NCI-H526 (cell line): ENCODE measurements around the gene SLC9A1.

Source experiments
- DNase-seq, 2 experiments: peaks; one replicate each; lab custom pipeline; 2025; lab: John Stamatoyannopoulos, UW

SLC9A1 gene

DNA sequence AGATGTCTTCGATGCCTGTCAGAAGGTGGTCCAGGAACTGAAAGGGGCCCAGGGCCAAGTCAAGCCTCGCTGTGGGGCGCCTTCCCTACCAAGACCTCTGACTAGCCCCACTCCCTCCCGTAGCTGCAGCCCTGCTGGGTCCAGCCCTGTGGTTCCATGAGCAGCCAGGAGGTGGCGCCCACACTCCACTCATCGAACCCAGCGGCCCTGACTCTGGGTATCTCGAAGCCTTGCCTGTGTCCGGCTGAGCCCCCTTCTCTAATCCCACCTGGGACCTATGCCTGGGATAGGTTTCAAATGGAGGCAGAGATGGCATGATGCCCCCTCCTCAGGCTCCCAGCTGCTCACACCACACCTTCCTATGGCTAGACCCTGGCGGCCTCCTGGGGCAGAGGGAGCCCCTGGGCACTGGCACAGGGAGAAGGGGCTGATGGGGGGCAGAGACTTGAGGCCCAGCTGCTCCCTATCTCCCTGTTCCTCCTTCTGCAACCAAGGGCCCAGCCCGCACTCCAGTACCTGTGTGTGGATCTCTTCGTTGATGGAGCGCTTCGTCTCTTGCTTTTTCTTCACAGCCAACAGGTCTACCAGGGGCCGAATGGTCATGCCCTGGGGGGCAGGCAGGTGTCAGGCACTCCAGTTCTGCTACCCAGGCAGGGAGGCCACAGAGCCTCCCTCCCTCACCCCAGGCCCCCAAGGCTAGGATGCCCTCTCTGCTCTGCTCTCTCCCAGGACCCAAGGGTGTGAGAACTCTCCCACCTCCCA, 52.0 kb downstream of the SLC9A1 start:
- DNase-seq, result peak in 1 of 2 experiments; percentile 67

DNA sequence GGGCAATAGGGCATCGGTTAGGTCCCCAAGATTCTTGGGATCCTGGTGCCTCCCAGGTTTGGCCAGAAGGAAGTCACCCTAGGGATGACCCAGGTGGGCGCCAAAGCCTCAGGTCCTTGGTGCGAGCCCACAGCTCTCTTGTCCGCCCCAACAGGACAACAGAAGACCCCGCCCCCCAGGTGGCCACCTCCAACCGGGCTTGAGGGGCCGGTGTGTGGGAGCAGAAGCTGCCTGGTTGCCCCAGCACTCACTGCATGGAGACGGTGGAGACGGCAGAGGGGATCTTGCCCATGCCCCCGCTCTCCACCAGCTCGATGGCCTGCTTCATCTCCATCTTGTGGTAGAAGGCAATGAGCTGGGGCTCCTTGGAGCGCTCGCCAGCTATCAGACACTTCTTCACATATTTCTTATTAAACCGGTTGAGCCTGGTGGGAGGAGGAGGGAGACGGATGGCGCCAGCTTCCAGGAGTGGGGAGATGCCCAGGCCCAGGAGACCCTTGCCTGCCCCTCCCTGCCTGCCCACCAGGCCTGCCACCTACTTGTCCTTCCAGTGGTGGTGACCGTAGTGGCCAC, 52.7 kb downstream of the SLC9A1 start:
- DNase-seq, result no peak

DNA sequence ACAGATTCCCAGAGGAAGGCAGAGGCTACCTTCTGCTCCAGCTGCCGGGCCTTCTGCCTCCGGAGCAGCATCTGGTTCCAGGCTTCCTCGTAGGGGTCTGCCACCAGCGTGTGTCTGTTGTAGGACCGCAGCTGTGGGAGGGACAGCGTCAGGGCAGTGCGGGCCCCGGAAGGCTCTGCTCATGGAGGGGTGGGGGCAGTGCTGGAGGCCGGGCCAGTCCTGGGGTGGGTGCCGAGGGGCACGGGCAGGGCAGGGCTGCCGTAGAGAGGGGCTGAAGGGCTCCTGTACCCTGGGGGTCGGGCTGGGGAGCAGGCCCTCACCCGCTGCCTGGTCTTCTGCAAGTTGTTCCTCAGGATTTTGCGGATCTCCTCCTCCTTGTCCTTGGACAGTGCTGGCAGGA, 53.2 kb downstream of the SLC9A1 start:
- no peak for DNase-seq

DNA sequence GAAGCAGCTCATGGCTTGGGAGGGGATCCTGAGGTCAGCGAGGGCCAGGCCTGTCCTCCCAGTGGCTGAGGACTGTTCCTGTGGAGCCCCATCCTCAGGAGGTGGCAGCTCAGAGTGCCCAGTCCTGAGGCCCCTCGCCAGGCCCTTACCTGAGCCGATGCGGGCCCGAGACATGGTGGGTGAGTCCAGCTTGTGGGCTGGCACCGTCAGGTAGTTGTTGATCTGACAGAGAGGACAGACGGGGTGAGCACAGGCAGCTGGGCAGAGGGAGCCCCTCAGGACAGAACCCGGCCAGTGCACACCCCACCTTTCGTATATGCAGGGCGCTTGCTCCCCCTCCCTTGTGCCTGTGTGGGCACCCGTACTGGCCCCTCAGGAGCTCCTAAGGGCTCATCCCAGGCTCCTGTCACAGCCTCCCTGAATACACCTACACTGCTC, 53.9 kb downstream of the SLC9A1 start:
- no peak for DNase-seq

DNA sequence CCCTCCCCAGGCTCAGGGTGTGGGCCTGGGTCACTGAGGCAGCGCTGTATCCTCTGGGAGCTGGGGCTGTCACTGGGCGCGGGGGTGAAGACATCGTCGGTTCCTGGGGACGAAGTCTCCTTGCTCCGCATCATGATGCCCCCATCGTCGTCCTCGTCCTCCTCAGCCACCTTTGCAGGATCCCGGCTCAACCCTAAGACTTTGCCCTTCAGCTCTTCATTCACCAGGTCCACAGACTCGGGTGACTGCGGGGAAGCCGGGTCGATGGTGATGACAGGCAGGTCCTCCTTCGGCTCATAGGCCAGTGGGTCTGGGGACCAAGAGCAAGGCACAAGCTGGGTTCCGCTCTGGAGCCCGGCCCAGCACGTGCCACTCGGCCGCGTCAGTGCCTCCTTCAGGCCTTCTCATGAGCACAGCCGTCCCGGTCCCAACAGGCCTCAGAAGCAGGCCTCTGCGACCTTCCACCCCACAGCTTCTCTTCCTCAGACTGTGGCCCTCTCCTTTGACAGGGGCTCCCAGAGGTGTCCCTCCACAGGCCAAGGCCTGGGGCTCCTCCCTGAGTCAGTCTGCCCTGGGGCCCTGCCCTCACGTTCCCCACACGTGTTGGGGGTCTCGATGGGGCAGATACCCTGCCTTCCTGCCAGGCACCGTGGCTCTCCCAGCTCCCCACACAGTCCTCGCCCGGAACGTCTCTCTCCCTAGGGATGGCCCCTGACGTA, 54.4 kb downstream of the SLC9A1 start:
- DNase-seq, result no peak

GRCh38 chr1:27099587-27100334, 55.2 kb downstream of the SLC9A1 start:
- no peak for DNase-seq

DNA sequence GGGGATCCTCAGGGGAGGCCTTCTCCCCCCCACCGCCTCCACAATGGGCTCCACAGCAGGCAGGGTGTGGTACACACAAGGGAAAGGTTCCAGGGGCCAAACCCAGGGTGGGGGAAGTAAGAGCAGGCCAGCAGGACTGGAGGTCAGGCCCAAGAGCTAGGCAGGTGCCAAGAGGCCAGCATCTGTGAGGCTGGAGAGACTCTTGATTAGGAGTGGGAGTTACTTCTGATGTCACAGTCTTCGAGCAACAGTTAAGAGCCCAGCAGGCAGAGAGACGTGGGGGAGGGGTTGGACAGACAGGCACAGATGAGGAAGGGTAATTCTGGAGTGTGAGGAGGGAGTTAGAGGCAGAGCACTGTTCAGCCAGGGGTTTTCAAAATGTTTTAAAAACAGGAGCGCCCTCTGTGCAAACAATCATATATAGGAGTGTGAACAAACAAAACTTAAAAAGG, 55.8 kb downstream of the SLC9A1 start:
- DNase-seq, result peak in 1 of 2 experiments; percentile 36

DNA sequence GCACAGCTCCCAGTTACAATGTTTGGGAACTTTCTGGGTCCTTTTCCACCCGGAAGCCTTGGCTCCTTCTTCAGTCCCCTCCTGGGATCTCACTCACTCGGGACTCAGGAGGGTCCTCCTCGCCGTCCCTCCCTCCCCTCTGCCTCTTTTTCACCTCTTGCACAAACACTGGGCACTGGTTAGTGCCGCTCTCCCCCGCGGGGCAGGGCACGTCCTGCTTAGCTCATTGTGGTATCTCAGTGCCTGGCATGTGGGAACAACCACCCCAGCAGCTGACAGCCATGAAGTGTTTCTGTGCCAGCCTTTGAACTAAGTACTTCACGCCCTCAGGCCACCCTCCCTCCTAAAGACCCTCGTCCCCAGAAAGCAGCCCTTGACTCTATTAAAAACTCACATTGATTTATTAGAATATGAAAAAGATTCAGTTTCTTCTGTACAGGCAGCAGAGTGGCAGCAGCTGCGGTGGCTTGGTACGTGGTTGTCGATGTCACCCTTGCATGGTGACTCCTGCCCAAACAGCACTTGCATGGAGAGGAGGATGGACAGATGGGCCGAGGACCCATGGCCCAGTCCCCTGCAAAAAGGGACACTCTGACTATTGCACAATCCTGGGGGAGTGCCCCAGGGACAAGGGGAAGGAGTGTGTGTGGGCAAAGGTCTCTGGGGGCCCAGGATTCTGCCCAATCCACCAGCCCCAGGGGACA, 56.3 kb downstream of the SLC9A1 start:
- DNase-seq, result no peak

DNA sequence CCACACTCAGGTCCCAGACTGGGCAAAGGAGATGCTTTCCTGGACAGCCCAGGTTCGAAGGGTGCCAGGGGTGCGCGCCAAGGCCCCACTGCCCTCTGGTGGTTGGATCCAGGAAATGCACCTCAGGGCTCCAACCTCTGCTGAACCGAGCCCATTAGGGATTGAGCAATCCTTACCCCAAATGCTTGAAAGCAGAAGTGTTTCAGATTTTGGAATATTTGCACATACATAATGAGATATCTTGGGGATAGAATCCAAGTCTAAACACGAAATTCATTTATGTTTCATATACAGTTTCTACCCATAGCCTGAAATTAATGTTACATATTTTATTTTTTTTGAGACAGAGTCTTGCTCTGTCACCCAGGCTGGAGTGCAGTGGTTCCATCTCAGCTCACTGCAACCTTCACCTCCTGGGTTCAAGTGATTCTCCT, 57.4 kb downstream of the SLC9A1 start:
- DNase-seq, result peak; percentile 34 to 78

GRCh38 chr1:27095576-27095975, 59.3 kb downstream of the SLC9A1 start:
- DNase-seq, result no peak

- DNase-seq, result no peak
These were observed 62.0 kb downstream of the SLC9A1 start for GRCh38 chr1:27092888-27093287.

- DNase-seq, result no peak
These were observed 64.0 kb downstream of the SLC9A1 start for GRCh38 chr1:27090911-27091310.

GRCh38 chr1:27087371-27088220, 67.3 kb downstream of the SLC9A1 start:
- DNase-seq, result no peak

GRCh38 chr1:27086628-27087027, 68.3 kb downstream of the SLC9A1 start:
- DNase-seq, result no peak

- no peak for DNase-seq
These were observed 68.9 kb downstream of the SLC9A1 start for GRCh38 chr1:27086026-27086425.

GRCh38 chr1:27084107-27084506, 70.8 kb downstream of the SLC9A1 start:
- no peak for DNase-seq

- DNase-seq, result no peak
These were observed 77.0 kb downstream of the SLC9A1 start for GRCh38 chr1:27077968-27078367.

DNA sequence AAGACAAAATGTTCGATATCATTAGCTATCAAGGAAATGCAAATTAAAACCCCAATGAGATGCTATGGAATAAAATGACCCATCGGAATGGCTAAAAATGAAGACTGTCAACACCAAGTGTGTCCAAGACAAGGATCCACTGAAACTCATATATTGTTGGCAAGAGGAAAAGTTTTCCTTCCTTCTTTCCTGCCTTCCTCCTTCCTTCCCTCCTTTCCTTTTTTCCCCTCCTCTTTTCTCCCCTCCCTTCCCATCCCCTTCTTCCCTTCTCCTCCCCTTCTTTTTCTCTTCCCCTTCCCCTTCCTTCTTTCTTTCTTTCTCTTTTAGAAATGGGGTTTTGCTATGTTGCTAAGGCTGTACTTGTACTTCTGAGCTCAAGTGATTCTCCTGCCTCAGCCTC, 78.1 kb downstream of the SLC9A1 start:
- DNase-seq, result no peak

GRCh38 chr1:27074175-27074780, 80.6 kb downstream of the SLC9A1 start:
- no peak for DNase-seq

- peak in 1 of 2 experiments; percentile 36 for DNase-seq
These were observed 83.9 kb downstream of the SLC9A1 start for GRCh38 chr1:27071049-27071416.
